ENCODE results near the gene PHTF2.

DNA sequence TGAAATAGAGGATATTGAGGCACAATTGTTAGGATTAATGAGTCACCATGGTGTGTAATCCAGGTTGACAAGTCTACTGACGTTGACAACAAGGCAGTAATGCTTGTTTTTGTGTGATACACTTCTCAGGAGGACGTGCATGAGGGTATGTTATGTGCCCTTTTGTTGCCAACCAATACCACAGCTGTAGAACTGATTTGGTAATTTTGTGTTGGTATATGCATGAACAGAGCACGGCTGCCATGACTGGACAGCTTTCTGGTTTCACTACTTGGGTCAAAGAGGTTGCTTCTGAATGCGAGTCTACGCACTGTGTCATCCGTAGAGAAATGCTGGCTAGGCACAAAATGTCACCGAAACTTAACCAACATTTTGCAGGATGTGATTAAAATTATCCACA, 32.9 kb downstream of the PHTF2 start:
- TF ChIP-seq, protein P1, sequence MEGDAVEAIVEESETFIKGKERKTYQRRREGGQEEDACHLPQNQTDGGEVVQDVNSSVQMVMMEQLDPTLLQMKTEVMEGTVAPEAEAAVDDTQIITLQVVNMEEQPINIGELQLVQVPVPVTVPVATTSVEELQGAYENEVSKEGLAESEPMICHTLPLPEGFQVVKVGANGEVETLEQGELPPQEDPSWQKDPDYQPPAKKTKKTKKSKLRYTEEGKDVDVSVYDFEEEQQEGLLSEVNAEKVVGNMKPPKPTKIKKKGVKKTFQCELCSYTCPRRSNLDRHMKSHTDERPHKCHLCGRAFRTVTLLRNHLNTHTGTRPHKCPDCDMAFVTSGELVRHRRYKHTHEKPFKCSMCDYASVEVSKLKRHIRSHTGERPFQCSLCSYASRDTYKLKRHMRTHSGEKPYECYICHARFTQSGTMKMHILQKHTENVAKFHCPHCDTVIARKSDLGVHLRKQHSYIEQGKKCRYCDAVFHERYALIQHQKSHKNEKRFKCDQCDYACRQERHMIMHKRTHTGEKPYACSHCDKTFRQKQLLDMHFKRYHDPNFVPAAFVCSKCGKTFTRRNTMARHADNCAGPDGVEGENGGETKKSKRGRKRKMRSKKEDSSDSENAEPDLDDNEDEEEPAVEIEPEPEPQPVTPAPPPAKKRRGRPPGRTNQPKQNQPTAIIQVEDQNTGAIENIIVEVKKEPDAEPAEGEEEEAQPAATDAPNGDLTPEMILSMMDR (IDR thresholded peaks at IDR 0.05 in 2 of 3, conservative IDR thresholded peaks at IDR 0.05 in 1 of 3; ENCODE audit: control insufficient read depth in 2 of 3, extremely low read depth in 1 of 3, insufficient read depth in 1 of 3, low read depth in 3 of 3, low read length in 3 of 3): no peak
- no peak for TF ChIP-seq EP300 (IDR thresholded peaks at IDR 0.05; ENCODE audit: borderline replicate concordance in 1 of 2, control insufficient read depth in 1 of 2, low read depth in 2 of 2, low read length in 2 of 2)
- TF ChIP-seq, protein P2, sequence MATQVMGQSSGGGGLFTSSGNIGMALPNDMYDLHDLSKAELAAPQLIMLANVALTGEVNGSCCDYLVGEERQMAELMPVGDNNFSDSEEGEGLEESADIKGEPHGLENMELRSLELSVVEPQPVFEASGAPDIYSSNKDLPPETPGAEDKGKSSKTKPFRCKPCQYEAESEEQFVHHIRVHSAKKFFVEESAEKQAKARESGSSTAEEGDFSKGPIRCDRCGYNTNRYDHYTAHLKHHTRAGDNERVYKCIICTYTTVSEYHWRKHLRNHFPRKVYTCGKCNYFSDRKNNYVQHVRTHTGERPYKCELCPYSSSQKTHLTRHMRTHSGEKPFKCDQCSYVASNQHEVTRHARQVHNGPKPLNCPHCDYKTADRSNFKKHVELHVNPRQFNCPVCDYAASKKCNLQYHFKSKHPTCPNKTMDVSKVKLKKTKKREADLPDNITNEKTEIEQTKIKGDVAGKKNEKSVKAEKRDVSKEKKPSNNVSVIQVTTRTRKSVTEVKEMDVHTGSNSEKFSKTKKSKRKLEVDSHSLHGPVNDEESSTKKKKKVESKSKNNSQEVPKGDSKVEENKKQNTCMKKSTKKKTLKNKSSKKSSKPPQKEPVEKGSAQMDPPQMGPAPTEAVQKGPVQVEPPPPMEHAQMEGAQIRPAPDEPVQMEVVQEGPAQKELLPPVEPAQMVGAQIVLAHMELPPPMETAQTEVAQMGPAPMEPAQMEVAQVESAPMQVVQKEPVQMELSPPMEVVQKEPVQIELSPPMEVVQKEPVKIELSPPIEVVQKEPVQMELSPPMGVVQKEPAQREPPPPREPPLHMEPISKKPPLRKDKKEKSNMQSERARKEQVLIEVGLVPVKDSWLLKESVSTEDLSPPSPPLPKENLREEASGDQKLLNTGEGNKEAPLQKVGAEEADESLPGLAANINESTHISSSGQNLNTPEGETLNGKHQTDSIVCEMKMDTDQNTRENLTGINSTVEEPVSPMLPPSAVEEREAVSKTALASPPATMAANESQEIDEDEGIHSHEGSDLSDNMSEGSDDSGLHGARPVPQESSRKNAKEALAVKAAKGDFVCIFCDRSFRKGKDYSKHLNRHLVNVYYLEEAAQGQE (IDR thresholded peaks at IDR 0.05; ENCODE audit: low read depth, low read length): no peak
- TF ChIP-seq, protein P3, sequence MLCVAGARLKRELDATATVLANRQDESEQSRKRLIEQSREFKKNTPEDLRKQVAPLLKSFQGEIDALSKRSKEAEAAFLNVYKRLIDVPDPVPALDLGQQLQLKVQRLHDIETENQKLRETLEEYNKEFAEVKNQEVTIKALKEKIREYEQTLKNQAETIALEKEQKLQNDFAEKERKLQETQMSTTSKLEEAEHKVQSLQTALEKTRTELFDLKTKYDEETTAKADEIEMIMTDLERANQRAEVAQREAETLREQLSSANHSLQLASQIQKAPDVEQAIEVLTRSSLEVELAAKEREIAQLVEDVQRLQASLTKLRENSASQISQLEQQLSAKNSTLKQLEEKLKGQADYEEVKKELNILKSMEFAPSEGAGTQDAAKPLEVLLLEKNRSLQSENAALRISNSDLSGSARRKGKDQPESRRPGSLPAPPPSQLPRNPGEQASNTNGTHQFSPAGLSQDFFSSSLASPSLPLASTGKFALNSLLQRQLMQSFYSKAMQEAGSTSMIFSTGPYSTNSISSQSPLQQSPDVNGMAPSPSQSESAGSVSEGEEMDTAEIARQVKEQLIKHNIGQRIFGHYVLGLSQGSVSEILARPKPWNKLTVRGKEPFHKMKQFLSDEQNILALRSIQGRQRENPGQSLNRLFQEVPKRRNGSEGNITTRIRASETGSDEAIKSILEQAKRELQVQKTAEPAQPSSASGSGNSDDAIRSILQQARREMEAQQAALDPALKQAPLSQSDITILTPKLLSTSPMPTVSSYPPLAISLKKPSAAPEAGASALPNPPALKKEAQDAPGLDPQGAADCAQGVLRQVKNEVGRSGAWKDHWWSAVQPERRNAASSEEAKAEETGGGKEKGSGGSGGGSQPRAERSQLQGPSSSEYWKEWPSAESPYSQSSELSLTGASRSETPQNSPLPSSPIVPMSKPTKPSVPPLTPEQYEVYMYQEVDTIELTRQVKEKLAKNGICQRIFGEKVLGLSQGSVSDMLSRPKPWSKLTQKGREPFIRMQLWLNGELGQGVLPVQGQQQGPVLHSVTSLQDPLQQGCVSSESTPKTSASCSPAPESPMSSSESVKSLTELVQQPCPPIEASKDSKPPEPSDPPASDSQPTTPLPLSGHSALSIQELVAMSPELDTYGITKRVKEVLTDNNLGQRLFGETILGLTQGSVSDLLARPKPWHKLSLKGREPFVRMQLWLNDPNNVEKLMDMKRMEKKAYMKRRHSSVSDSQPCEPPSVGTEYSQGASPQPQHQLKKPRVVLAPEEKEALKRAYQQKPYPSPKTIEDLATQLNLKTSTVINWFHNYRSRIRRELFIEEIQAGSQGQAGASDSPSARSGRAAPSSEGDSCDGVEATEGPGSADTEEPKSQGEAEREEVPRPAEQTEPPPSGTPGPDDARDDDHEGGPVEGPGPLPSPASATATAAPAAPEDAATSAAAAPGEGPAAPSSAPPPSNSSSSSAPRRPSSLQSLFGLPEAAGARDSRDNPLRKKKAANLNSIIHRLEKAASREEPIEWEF (IDR thresholded peaks at IDR 0.05; ENCODE audit: insufficient replicate concordance, low read depth, low read length): no peak
- TF ChIP-seq POLR2A (IDR thresholded peaks at IDR 0.05; ENCODE audit: low read depth, low read length): no peak
- no peak for TF ChIP-seq EZH2 (IDR thresholded peaks at IDR 0.05; ENCODE audit: borderline replicate concordance, control insufficient read depth, low read depth, low read length)
- TF ChIP-seq CHD4 (IDR thresholded peaks at IDR 0.05): no peak
- TF ChIP-seq NFYA (IDR thresholded peaks at IDR 0.05; ENCODE audit: borderline replicate concordance, low read depth, low read length): no peak
